ENCODE results near the gene HDLBP.

DNA sequence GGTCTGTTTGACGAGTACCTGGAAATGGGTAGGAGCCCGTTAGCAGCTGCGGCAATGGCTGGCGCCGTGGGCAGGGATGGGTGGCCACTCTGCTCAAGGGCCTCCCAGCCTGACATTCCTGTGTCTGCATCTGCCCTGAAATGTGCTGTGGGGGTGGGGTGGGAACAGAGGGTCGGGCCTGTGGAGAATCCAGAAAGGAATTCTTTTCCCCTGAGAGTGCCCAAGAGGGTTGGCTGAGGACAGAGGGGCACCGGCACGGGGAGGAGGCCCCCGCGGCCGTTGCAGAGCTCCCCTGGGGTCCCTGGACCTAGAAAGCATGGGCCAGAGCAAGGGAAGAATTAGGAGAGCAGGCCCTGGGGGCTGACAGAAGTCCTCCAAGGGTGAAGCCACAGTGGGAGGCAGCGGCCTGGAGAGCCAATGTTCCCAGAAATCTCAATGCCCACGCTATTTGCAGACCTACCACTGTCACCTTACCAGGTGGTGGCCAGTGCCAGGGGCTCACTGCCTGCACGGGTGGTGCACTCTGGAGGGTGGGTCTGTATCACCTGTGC, 99.2 kb downstream of the HDLBP start:
- TF ChIP-seq GATA2 (IDR thresholded peaks at IDR 0.05; ENCODE audit: low read depth, low read length) (no peak), GATA3 (IDR thresholded peaks at IDR 0.05; ENCODE audit: low read depth, low read length) (no peak)

All from SH-SY5Y (cell line).